Limb (tissue), 2 donors: ENCODE results near the gene THSD7A.
"Not testable (repeated sequence)": the region's sequence is repeated elsewhere in the genome, so short reads cannot be mapped to it uniquely, and the experiment has no call there.

Experiments used
- DNase-seq, 2 donors: peaks; one replicate each; pipeline ENCODE4 v3.0.0-alpha.2; 2016; ENCODE audit errors: extremely low spot score in 2 of 2

The THSD7A gene

DNA sequence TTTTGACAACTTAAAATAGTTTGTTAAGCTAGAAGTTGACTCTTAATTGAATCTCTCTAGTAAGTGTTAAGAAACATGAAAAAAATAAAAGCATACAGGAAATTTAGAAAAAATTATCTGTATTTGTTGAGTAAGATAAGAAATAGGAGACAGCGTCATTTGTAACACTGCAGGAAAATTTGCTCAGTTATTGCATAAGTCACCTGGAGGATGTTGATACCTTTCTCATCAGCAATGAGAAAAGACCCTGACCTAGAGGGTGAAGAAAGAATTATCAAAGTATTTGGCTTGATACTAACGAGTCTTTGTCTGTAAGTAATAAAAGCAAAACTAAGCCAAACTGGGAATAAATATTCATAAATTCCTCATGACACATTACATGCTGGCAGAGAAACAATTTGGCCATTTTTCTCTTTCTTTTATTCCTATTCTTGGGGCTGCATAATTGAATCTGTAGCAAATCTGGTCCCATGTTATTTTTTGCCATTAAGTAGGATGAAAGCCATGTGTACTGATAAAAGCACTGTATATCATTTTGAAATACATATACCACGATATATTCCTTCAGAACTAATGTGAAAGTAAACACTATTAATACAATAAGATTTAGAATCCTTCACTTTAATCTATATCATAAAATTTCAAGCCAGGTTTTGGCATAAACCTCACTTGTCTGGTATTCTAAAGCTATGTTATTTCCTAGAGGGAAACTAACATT, 362.8 kb downstream of the THSD7A start:
- DNase-seq: no peak

DNA sequence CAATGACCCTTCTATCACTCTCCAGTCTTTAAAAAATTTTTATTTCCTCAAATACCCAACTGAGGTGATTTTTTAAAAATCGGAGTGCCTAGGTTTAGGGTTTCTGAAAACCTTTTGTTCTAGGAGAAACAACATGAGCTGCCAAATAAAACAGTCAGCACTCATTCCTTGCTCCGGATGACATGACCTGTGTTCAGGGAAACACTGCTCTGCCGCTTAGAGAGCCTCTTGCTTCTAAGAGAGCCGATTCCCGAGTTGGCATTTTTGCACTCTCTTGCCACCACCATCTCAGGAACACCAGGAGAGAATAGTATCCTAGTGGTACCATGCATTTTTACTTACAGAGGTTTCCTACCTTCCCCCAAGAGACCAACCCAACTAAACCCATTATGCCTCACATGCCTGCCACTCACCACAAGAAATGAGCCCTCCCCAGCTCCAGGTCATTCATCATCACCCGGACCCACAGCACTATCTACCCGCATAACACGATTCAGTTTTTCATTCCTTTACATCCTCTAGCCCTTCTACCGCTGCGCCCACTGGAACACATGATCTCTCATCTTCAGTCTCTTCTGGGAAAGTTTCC, 365.4 kb downstream of the THSD7A start:
- DNase-seq: no peak

GRCh38 chr7:11464624-11465023, 367.4 kb downstream of the THSD7A start:
- no peak for DNase-seq

DNA sequence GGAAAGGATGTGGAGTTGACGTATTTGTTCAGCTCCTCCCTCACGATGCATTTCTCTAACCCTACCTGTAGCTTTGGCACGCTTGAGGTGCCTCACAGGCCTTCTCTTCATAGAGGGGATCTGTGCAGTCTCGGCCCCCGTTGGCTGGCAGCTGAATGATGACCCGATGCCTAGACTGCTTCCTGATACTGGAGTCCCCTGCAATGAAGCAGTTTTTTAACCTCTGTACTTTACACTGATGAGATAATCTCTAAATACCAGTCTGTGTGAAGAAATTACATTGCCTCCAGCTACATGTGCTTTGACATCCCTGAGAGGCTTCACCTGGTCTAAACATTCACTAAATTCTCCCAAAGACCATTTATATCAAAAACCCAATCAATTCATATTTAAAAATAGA, 370.1 kb downstream of the THSD7A start:
- no peak for DNase-seq

GRCh38 chr7:11458736-11459483, 373.1 kb downstream of the THSD7A start:
- DNase-seq: peak in 1 of 2 donors; percentile 32

DNA sequence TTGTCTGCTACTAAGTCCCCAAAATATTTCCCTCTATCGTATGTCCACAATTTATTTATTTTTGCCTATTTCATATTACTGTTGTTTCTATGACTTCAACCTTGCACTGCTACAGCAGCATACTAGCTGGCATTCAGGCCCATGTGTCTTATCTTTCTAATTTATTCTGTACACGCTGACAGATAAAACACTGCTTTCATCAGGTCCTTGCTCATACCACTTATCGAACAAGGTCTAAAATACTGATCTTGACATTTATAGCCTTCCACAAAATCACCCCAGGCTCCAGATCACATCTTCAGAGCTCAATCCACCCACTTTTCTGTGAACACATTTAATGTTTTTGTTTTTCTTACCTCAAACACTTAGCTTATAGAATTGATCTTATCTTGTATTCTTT, 374.6 kb downstream of the THSD7A start:
- DNase-seq: no peak

- no peak for DNase-seq
Observed at GRCh38 chr7:11456574-11456973, 375.4 kb downstream of the THSD7A start.

DNA sequence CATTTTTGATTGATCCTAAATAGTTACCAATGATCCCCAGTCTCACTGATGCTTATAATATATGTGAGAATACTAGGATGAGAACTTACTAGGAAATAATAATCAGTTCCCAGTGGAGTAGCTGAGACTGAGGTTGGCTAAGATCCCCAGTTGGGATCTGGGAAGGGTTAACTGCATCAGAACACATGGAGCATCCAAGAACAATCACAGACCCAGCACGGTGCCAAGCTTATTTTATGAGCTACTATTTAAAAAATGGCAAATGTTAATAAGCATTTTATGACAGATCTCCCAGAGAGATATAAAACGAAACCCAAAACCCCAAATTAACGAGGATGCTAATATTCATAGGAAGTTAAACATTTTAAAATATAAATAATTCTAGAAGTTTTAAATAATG, 379.5 kb downstream of the THSD7A start:
- no peak for DNase-seq

DNA sequence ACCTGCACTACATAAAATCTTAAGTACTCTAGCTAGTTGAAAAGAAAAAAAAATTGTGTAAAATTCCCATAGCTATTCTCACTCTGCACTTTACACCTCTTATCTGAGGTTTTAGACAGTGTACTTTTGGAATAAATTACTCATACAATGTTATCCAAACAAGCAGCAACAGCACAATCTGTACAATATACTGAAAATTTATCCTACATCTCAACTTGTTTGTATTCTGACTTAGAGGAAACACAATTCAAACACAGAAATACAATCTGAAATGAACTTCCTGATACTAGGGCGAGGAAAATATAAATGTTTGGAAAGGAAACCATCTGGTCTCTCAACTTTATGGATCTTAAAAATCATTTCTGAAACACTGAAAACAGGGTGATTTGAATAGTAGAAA, 381.7 kb downstream of the THSD7A start:
- DNase-seq: no peak

DNA sequence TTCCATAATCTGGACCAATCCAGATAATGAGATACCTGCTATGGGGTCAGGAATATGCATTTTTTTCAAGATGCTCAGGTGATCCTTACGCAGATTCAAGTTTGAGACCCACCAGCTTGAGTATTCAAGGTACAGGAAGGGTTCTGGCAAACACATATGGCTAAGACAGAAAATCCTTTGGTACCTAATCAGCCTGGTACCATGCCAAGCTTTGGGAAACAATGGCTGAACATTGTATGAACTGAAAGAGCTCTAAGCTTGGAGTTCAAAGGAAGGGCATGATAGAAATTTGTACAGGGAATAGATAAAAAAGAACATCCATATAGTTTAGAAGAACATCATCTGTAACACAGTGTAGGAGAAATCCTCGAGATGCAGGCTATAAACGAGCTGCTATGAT, 382.7 kb downstream of the THSD7A start:
- DNase-seq: no peak

DNA sequence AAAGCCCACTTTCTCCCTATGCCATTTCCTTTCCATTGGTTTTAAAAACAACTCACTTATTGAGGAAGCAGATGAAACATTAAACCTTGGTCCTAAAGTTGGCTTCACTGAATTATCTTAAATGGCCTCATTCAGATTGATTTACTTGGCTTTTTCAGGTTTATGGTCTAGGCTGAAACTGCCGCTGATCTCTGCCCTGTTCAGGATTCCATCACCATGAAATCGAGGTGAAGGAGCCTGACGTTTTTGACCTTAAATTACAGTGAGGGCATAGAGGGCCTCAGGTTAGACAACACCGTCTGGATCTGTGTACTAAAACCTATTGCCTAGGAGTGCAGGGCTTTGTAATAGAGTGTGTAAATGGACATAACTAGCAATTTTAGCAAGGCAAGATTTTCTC, 383.7 kb downstream of the THSD7A start:
- DNase-seq: no peak

- DNase-seq: no peak
Observed at GRCh38 chr7:11447106-11447505, 384.9 kb downstream of the THSD7A start.

DNA sequence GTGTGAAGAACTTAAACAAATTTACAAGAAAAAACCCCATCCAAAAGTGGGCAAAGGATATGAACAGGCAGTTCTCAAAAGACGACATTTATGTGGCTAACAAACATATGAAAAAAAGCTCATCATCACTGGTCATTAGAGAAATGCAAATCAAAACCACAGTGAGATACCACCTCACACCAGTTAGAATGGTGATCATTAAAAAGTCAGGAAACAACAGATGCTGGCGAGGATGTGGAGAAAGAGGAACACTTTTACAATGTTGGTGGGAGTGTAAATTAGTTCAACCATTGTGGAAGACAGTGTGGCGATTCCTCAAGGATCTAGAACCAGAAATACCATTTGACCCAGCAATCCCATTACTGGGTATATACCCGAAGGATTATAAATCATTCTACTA, 388.1 kb downstream of the THSD7A start:
- DNase-seq: not testable (repeated sequence)

DNA sequence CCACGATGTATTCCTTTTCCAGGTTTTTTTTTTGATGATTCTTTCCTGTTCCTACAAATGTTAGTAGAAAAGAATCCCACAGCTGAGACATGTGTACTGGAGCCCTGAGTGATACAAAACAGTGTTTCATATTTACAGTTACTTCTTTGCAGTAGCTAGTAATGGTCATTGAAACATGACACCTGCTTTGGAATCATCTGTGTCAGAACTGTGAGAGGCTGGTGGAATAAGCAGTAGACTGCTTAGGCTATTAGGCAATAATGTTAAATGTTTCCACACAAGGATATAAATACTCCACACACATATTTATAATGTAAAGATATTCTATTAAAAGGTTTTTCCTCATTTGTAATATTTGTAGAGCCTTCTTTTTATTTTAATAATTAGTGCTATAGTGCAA, 394.0 kb downstream of the THSD7A start:
- no peak for DNase-seq

- DNase-seq: no peak
Observed at GRCh38 chr7:11436773-11437524, 395.0 kb downstream of the THSD7A start.

DNA sequence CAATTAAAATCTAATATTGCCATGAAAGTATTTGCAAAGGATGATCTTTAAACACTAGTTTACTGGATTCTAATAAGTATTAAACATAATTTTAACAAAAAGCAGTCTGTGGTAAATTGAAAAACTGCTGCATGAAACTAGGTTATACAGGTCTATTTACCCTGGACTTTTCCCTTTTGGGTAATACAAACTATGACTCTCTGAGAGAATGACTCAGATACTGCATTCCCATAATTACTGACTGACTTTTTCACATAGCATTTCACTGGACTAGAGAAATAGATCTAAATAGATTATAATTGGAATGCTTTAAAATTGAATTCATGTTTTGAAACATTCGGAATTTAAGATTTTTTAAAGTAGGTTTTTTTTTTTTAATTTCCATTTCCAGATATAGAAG, 395.7 kb downstream of the THSD7A start:
- no peak for DNase-seq

GRCh38 chr7:11434366-11434765, 397.6 kb downstream of the THSD7A start:
- DNase-seq: no peak

DNA sequence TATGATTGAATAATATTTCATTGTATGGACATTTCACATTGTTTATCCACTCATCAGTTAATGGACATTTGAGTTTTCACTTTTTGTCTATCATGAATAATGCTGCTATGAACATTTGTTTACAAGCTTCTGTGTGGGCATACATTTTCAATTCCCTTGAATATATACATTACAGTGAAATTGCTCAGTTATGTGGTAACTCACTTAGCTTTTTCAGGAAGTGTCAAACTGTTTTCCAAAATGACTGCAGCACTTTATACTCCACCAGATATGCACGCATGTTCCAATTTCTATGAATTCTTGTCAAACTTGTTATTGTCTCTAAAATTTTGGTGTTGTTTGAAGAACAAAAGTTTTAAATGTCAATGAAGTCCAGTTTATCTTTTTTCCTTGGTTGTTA, 401.2 kb downstream of the THSD7A start:
- DNase-seq: no peak

DNA sequence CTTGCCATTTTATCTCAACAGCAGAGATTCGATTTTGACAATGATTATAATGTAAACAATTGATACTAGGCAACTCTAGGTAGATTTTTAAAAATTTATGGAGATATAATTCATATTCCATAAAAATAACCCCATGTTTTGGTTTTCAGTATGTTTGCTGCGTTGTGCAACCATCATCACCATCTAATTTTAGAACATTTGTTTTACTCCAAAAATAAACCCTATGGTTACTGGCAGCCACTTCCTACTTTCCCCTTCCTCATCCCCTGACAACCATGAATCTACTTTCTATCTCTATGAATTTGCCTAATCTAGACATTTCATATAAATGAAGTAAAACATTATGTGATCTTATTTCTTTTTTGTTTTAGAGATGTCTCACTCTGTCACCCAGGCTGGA, 401.9 kb downstream of the THSD7A start:
- no peak for DNase-seq

GRCh38 chr7:11428877-11429581, 403.0 kb downstream of the THSD7A start:
- no peak for DNase-seq

GRCh38 chr7:11427686-11428273, 404.2 kb downstream of the THSD7A start:
- peak in 1 of 2 donors; percentile 78 for DNase-seq
